Measurements from ENCODE around the gene CIRBP. TPM values are rescaled to one million over a fixed set of nuclear protein-coding genes. Genes with fewer than 3 reads are reported as not detected.

CIRBP gene
- total and polyA plus RNA-seq, 2 of the 13 experiments (the other 11 are each of a cell fraction or from before 2014, with no cell fraction given) = 133 to 140 TPM

DNA sequence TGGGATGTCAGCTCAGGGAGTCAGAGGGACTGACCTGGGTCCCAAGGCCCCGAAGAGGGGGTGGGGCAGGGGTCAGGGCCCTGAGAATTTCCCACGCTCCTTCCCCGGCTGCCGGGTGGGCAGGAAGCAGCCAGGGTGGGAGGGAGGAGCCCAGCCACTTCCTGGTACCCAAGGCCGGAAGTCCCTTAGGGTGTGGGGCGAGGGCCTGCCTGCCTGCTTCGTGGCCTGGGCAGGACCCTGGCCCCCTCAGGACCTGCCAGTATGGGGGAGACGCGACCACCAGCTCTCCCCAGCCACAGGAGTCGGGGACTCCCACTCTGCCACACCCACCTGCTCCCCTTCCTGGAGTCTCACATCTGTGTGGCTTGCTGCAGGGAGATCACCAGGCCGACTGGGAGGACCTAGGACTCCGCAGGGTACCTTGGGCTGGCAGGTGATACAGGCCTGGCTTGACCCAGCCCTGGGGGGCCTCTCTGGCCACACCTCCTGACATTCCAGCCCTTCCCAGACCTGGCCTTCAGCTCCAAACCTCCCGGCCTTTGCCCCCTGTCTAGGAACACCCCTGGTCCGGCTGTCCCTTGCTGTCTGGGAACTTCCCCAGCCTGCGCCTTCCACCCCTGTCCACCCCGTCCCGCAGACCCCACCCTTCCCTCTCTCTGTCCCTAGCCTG, 9.8 kb upstream of the CIRBP start (continued):
- TF ChIP-seq ZNF280B (CRISPR knock-in tag; IDR thresholded peaks at IDR 0.05; ENCODE audit: borderline replicate concordance) (peak; percentile 94), HMG20A (CRISPR knock-in tag; IDR thresholded peaks at IDR 0.05; ENCODE audit: borderline replicate concordance) (0 out of 2 replicates have a peak, but pooled peaks have one; percentile 29), FOXO1 (CRISPR knock-in tag; IDR thresholded peaks at IDR 0.05) (peak; percentile 19; the same call in 1 of the 2 replicates), FLYWCH1 (CRISPR knock-in tag; IDR thresholded peaks at IDR 0.05) (no peak), FUBP1 (CRISPR knock-in tag; IDR thresholded peaks at IDR 0.05; ENCODE audit: borderline replicate concordance) (peak; percentile 0; the same call in 1 of the 2 replicates), ZNF230 (CRISPR knock-in tag; IDR thresholded peaks at IDR 0.05) (peak; percentile 78; the same call in 1 of the 2 replicates), WIZ (CRISPR knock-in tag; IDR thresholded peaks at IDR 0.05) (0 out of 2 replicates have a peak, but pooled peaks have one; percentile 22), PBX3 (CRISPR knock-in tag; IDR thresholded peaks at IDR 0.05; ENCODE audit: borderline replicate concordance) (no peak), DNMT3B (CRISPR knock-in tag; conservative IDR thresholded peaks at IDR 0.05) (0 out of 2 replicates have a peak, but pooled peaks have one; percentile 22), THAP9 (CRISPR knock-in tag; IDR thresholded peaks at IDR 0.05; ENCODE audit: borderline replicate concordance) (peak; percentile 72; the same call in 1 of the 2 replicates), ZNF670 (CRISPR knock-in tag; IDR thresholded peaks at IDR 0.05; ENCODE audit: borderline replicate concordance) (peak; percentile 94; the same call in 1 of the 2 replicates), ZNF367 (CRISPR knock-in tag; IDR thresholded peaks at IDR 0.05; ENCODE audit: borderline replicate concordance) (no peak), MEIS2 (CRISPR knock-in tag; IDR thresholded peaks at IDR 0.05) (peak; percentile 69; the same call in 1 of the 2 replicates), KLF11 (CRISPR knock-in tag; IDR thresholded peaks at IDR 0.05) (no peak)
- TF ChIP-seq, protein P1, sequence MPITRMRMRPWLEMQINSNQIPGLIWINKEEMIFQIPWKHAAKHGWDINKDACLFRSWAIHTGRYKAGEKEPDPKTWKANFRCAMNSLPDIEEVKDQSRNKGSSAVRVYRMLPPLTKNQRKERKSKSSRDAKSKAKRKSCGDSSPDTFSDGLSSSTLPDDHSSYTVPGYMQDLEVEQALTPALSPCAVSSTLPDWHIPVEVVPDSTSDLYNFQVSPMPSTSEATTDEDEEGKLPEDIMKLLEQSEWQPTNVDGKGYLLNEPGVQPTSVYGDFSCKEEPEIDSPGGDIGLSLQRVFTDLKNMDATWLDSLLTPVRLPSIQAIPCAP (CRISPR knock-in tag; IDR thresholded peaks at IDR 0.05; ENCODE audit: low read depth) = no peak
- TF ChIP-seq, protein P2, sequence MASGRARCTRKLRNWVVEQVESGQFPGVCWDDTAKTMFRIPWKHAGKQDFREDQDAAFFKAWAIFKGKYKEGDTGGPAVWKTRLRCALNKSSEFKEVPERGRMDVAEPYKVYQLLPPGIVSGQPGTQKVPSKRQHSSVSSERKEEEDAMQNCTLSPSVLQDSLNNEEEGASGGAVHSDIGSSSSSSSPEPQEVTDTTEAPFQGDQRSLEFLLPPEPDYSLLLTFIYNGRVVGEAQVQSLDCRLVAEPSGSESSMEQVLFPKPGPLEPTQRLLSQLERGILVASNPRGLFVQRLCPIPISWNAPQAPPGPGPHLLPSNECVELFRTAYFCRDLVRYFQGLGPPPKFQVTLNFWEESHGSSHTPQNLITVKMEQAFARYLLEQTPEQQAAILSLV (CRISPR knock-in tag; IDR thresholded peaks at IDR 0.05; ENCODE audit: borderline replicate concordance) = peak; percentile 78

Data from HepG2 (cell line).